OCI-M1 (cell line): ENCODE data around the gene ABCC9.

Experiments used
- DNase-seq: peaks from one replicate; lab custom pipeline; 2025; lab: John Stamatoyannopoulos, UW

ABCC9 gene

GRCh38 chr12:21774358-21775132 is 166.7 kb downstream of the ABCC9 start, which contains the start of gene KCNJ8:
Gene KCNJ8 (minus strand): TSS chr12:21774706. CDS start chr12:21773616, 1,090 bp downstream.
- DNase-seq = peak; percentile 84

- DNase-seq = peak; percentile 41
Observed at GRCh38 chr12:21773806-21774205, 167.4 kb downstream of the ABCC9 start.

GRCh38 chr12:21773263-21773741 is 167.9 kb downstream of the ABCC9 start:
- peak; percentile 77 for DNase-seq

GRCh38 chr12:21771311-21771710 is 169.9 kb downstream of the ABCC9 start:
- DNase-seq = no peak

GRCh38 chr12:21769307-21769706 is 171.9 kb downstream of the ABCC9 start:
- no peak for DNase-seq

- no peak for DNase-seq
Observed at GRCh38 chr12:21766403-21766802, 174.8 kb downstream of the ABCC9 start.

- no peak for DNase-seq
Observed at GRCh38 chr12:21764950-21765349, 176.3 kb downstream of the ABCC9 start.

- no peak for DNase-seq
Observed at GRCh38 chr12:21764065-21764464, 177.2 kb downstream of the ABCC9 start.

- DNase-seq = no peak
Observed at GRCh38 chr12:21763531-21763930, 177.7 kb downstream of the ABCC9 start.

- DNase-seq = no peak
Observed at GRCh38 chr12:21759737-21760136, 181.5 kb downstream of the ABCC9 start.

- DNase-seq = no peak
Observed at GRCh38 chr12:21757735-21758134, 183.5 kb downstream of the ABCC9 start.

GRCh38 chr12:21756699-21757098 is 184.5 kb downstream of the ABCC9 start:
- DNase-seq = no peak

GRCh38 chr12:21751517-21751916 is 189.7 kb downstream of the ABCC9 start:
- peak; percentile 53 for DNase-seq
